HG02642 (cell line): ENCODE data around the gene STK26.
"Not testable (repeated sequence)": the region's sequence is repeated elsewhere in the genome, so short reads cannot be mapped to it uniquely, and the experiment has no call there.

Source experiments
- ATAC-seq: cut with Tn5 transposase; IDR thresholded peaks from one replicate; pipeline ENCODE4 v1.9.1; 2021; ENCODE audit warnings: mild to moderate bottlenecking; ENCODE audit not compliant: unreplicated experiment, poor library complexity

STK26 gene

DNA sequence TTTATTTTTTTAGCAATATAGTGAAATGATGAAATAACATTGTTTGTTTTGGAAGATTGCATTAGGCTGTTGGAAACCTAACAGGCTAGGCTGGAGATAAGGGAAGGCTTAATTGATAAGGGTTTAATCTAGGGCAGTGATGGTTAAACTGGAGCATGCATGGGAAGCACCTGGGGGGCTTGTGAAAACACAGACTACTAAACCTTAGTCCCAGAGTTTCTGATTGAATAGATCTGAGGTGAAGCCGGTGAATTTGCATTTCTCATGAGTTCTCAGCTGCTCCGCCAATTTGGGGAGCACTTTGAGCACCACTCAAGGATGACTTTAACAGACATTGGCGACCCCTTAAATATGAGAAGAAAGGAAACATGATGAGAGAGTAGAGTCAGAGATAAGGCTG lies 11.5 kb downstream of the STK26 start:
- ATAC-seq, result no peak

DNA sequence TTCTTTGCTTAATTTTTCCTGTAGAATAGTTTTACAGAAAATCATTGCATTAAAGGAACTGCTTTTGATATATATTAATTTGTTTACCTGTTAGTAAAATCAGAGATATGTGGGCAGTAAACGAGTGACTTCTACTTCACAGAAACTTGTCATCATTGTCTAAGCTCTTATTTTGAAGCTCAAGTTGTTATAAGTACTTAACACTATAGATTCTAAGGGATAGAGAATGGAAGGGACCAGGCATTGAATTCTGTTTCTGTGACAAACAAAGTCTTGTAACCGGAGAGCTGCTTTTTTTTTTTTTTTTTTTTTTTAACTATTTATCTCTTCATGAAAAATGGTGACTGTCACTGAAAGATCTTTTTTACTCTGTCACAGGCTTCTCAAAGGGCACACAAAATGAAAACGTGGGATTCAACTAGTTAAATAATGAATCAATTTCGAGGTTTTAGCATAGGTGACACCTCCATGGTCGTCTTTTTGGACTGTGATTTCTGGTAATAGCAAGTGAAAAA lies 14.4 kb downstream of the STK26 start:
- ATAC-seq, result no peak

- no peak for ATAC-seq
Measured at GRCh38 chrX:132040066-132040465, 17.0 kb downstream of the STK26 start.

GRCh38 chrX:132041015-132041414 lies 17.9 kb downstream of the STK26 start:
- no peak for ATAC-seq

DNA sequence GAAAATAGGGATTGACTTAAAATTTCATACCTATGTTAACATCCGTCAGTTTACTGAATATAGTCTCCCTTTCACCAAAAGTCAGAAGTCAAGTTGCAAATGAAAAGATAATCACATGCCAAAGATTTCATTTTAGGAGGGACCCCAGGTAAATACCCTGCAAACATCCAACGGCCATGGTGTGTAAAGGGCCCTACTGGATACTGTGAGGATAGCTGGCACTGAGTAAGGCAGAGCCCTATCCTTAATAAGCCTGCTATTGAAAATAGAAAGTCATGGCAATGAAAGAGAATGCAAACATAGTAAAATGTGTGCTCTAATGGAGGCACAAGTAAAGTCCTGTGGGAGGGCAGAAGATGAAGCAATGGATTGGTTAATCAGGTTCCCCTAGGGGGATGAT lies 20.9 kb downstream of the STK26 start:
- ATAC-seq, result no peak

DNA sequence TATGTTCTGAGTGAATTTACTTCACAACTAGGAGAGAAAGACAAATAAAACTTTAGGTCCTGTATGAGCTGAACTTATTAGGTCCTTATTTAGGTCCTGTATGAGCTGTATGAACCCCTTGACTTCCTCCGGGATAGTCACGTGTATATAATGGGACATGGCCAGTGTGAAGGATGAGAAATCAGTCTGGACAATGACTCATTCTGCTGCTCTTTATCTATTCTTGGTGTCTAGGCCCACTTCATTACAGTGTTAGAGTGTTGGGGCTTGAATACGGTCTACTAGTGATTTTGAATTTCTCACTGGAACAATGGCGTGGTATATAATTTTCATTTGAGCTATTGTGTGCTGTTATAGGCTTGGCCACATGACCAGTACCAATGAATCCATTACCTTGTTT lies 21.9 kb downstream of the STK26 start:
- no peak for ATAC-seq

GRCh38 chrX:132045456-132045855 lies 22.4 kb downstream of the STK26 start:
- ATAC-seq, result no peak

- no peak for ATAC-seq
Measured at GRCh38 chrX:132046533-132046932, 23.4 kb downstream of the STK26 start.

- ATAC-seq, result not testable (repeated sequence)
Measured at GRCh38 chrX:132051778-132052177, 28.7 kb downstream of the STK26 start.

DNA sequence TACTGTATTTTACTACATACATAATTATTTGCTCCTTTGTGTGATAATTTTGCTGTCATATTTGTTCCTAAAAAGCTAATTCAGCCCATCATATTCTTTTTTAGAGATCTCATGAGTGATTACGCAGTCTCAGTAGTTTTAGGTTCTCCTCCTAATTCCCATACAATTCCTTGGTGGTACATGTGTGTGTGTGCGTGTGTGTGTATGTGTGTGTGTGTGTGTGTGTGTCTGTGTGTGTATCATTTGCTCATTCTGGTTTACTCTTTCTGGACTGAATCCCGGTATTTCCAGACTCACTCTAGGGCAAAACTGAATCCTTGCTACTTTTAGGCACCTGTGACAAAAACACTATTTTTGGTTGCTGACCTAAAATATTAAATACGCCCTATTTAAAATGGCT lies 34.9 kb downstream of the STK26 start:
- no peak for ATAC-seq

DNA sequence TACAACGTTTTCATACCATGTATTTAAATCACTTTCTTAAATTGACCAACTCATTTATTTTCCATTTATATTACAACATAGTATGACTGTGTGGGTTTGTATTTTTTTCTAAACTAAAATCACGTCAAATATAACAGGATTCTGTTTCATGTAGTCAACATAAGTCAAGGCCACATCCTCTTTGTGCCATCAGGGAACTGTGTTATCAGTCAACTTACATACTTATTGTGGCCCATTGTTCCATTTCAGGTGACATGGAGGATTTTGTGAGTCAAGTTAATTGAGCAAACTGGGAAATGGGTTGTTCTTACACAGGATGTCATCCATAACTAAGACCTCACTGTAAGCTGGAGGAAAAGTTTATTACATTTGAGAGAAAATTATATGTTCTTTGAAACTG lies 35.9 kb downstream of the STK26 start:
- no peak for ATAC-seq

DNA sequence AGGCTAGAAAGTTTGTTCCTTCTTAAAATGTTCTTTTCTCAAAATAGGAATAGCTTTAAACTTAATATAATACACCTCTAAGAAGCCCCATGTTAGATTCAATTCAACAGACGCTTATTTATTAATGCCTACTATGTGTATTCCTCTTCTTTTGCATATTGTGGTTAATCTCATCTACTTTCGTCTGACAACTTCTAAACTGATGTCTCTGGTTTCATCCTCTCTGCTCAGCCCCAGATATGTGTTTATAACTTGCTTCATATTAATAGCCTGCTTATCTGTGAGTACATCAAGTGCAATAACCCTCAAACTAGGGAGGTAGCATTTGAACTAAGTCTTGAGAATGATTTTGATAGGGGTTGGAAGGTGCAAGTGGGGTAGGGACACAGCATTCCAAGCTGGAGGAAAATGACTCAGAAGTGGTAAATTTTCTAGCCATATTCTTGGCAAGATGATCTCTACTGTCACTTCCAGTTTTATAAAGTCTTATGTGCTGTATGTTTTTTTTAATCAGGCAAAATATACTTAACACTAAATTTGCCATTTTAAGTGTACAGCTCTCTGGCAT lies 37.0 kb downstream of the STK26 start:
- no peak for ATAC-seq

- ATAC-seq, result no peak
Measured at GRCh38 chrX:132063334-132063733, 40.2 kb downstream of the STK26 start.

DNA sequence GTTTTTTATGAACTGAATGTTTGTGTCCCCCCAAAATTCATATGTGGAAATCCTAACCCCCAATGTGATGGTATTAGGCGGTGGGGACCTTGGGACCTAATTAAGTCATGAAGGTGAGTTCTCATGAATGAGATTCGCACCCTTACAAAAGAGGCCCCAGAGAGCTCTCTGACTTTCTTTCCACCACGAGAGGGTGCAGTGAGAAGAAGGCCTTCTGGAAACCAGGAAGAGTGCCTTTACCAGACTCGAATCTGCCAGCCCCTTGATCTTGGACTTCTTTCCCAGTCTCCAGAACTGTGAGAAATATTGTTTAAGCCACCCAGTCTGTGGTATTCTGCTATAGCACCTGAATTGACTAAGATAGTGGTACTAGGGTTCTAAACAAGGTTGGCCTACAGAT lies 40.8 kb downstream of the STK26 start:
- no peak for ATAC-seq

- ATAC-seq, result no peak
Measured at GRCh38 chrX:132068405-132068804, 45.3 kb downstream of the STK26 start.

DNA sequence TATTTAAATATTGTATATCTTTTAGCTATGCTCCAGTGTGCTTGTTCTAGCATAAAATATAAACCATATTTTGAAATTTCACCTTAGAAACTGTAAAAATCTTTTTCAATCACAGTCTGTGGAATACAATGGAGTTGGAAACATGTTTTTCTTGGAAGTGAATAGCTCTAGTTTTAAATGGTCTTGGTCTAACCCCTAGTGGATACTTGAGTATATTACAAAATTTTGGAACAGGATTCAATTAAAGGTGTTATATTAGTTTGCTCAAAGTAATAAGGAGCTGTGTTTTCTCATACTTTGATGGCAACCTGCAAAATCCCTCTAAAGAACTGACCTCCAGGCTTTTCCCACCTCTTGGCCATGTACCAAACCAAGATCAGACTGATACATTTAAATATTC lies 48.2 kb downstream of the STK26 start:
- ATAC-seq, result no peak

GRCh38 chrX:132077414-132077813 lies 54.3 kb downstream of the STK26 start:
- no peak for ATAC-seq

DNA sequence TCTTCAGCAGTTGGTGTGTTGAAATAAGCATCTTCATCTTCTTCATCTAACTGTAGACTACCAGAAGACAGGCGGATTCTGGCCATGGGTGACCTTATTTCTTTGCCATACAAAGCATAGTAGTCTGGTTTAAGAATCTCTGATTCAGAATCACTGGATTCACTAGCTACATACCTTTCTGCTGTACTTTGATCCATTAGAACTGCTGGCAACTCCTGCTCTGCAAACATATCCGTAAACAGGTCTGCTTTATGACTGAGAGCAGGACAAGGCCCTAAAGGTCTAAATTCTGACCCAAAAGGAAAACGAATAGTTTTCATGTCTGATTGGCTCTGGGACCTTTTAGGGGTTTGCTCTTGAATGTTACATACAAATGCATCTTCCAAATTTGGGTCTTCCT lies 54.8 kb downstream of the STK26 start:
- ATAC-seq, result no peak

DNA sequence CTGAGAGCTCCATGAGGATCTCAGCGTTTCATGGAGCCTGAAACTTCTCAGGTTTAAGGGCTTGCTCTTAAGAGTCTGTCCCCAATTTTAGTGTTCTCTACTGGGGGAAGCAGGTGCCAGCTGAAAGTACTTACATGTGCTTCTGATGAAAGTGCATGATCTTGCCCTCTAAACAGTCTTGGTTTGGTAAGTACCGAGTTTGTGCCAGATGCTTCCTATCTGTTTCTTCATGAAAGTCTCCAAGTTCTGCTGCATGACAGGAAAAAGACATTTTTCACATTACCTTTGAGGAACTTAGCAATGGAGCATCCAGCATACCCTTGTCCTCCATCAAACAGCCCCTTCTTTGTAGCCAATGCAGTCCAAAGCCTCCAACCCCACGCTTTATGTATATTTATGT lies 62.7 kb downstream of the STK26 start:
- no peak for ATAC-seq

GRCh38 chrX:132086672-132087071 lies 63.6 kb downstream of the STK26 start:
- ATAC-seq, result no peak

DNA sequence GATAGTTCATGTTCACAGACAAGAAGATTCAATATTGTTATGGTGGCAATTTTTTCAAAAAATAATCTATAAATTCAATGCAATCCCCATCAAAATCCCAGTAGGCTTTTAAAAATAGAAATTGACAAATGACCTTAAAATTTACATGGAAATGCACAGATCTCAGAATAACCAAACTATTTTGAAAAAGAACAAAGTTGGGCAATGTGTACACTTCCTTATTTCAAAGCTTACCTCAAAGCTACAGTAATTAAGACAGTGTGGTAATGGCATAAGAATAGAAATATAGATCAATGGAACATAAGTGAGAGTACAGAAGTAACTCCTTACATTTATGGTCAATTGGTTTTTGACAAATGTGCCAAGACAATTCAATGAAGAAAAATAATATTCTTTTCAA lies 65.8 kb downstream of the STK26 start:
- no peak for ATAC-seq

DNA sequence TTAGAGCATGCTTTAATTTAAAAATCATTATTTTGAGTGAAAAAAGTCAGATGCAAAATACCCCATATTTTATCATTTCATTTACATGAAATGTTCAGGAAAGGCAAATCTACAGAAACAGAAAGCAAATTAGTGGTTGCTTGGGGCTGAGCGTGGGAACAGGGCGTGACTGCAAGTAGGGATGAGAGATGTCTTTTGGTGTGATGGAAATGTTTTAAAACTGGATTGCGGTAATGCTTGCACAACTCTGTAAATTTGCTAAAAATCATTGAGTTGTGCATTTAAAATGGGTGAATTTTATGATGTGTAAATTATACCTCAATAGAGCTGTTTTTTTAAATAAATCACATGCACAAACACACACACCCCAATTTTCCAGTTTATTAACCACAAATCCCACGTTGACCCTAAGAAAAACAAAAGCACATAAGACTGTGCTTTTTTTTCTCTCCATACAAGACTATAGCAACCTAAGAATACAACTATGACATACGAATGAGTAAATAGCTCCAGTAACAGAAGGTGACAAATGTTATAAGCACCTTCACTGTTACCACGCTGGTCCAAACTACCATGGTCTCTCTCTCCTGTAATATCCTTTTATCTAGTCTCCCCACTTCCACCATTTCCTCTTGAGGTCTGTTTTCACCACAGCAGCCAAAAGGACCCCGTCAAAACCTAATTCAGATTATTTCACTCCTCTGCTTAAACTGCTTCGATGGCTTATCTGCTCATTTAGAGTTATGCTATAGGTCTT lies 67.5 kb downstream of the STK26 start:
- no peak for ATAC-seq
